Osteoblast (primary cell): ENCODE results near the gene SLC13A3. TPM values are rescaled to one million over a fixed set of nuclear protein-coding genes. Genes with fewer than 3 reads are reported as not detected.

Source experiments
- DNase-seq: peaks from one replicate; pipeline ENCODE4 v3.0.0; 2011; ENCODE audit warnings: low spot score, mixed read lengths; ENCODE audit not compliant: insufficient read length; ENCODE audit errors: missing footprints
- H2AFZ ChIP-seq: 2 replicates; pipeline ENCODE4 v1.6.0; 2011; ENCODE audit warnings: mild to moderate bottlenecking, low read length
- H3K27ac ChIP-seq: 2 replicates; pipeline ENCODE4 v1.5.1; 2011; ENCODE audit warnings: mild to moderate bottlenecking, low read depth, low read length, moderate library complexity
- H3K27me3 ChIP-seq: 2 replicates; pipeline ENCODE4 v1.6.0; 2012; ENCODE audit warnings: mild to moderate bottlenecking, control low read depth, inconsistent platforms, low read length, moderate library complexity; ENCODE audit not compliant: insufficient read depth
- H3K36me3 ChIP-seq: 2 replicates; pipeline ENCODE4 v1.5.1; 2011; ENCODE audit warnings: mild to moderate bottlenecking, low read length, control low read depth, moderate library complexity; ENCODE audit not compliant: insufficient read depth
- H3K4me1 ChIP-seq: 2 replicates; pipeline ENCODE4 v1.5.1; 2011; ENCODE audit warnings: mild to moderate bottlenecking, low read length, control low read depth, moderate library complexity; ENCODE audit not compliant: insufficient read depth
- H3K4me2 ChIP-seq: 2 replicates; pipeline ENCODE4 v1.6.0; 2011; ENCODE audit warnings: mild to moderate bottlenecking, low read length; ENCODE audit not compliant: insufficient read depth
- H3K4me3 ChIP-seq: fragments of 200-600 bp; sonication (generic); 3 replicates; pipeline ENCODE4 v1.5.1; 2012; ENCODE audit warnings: mild to moderate bottlenecking, low read length, inconsistent platforms; ENCODE audit not compliant: insufficient read depth
- H3K79me2 ChIP-seq: 2 replicates; pipeline ENCODE4 v1.6.0; 2012; ENCODE audit warnings: mild to moderate bottlenecking, low read length, control low read depth, inconsistent platforms; ENCODE audit not compliant: insufficient read depth
- H3K9me3 ChIP-seq: 2 replicates; pipeline ENCODE4 v1.5.1; 2011; ENCODE audit warnings: low read depth, low read length, control low read depth
- H4K20me1 ChIP-seq: 2 replicates; pipeline ENCODE4 v1.6.0; 2012; ENCODE audit warnings: mild to moderate bottlenecking, low read length, control low read depth; ENCODE audit not compliant: insufficient read depth
- total RNA-seq: library from RNA; depleted of rRNA; stranded (reverse); fragments of >200 nt; gene quantifications from 2 replicates; pipeline ENCODE4 v1.2.3, GENCODE V29; 2012
- TF ChIP-seq, protein P1 (sequence below): IDR thresholded peaks from 2 replicates; pipeline ENCODE4 v1.5.1; 2011; ENCODE audit warnings: mild to moderate bottlenecking, low read depth, low read length, moderate library complexity; ENCODE audit errors: extremely low read depth

SLC13A3 gene
- total RNA-seq, 1 donor: 1.8 TPM

DNA sequence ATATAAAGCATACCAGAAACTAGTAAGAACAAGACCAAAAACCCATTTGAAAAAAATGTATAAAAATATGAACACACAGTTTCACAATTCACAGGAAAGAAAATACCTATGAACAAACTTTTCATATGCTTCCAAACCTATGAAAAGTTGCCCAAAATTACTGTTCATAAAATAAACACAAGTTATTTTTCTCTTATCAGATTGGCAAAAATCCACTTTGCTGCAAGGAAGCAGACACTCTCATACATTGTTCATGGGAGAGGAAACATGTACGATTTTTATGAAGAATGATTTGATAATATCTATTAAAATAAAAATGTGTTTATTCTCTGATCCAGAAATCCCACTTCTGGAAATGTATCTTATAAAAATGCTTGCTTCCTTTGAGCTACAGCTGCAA lies 60.8 kb downstream of the SLC13A3 start:
- no peak for DNase-seq
- TF ChIP-seq, protein P1, sequence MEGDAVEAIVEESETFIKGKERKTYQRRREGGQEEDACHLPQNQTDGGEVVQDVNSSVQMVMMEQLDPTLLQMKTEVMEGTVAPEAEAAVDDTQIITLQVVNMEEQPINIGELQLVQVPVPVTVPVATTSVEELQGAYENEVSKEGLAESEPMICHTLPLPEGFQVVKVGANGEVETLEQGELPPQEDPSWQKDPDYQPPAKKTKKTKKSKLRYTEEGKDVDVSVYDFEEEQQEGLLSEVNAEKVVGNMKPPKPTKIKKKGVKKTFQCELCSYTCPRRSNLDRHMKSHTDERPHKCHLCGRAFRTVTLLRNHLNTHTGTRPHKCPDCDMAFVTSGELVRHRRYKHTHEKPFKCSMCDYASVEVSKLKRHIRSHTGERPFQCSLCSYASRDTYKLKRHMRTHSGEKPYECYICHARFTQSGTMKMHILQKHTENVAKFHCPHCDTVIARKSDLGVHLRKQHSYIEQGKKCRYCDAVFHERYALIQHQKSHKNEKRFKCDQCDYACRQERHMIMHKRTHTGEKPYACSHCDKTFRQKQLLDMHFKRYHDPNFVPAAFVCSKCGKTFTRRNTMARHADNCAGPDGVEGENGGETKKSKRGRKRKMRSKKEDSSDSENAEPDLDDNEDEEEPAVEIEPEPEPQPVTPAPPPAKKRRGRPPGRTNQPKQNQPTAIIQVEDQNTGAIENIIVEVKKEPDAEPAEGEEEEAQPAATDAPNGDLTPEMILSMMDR: no peak
- no peak overlapping the region for H2AFZ ChIP-seq
- H4K20me1 ChIP-seq: no peaks in the 10 kb centered on the region
- H3K79me2 ChIP-seq: no peaks in the 10 kb centered on the region
- no peaks in the 10 kb centered on the region for H3K36me3 ChIP-seq
- H3K27ac ChIP-seq: no peak overlapping the region
- no peak overlapping the region for H3K4me2 ChIP-seq
- no peaks in the 10 kb centered on the region for H3K9me3 ChIP-seq
- no peaks in the 10 kb centered on the region for H3K4me1 ChIP-seq
- H3K4me3 ChIP-seq: no peak overlapping the region
- no peaks in the 10 kb centered on the region for H3K27me3 ChIP-seq

DNA sequence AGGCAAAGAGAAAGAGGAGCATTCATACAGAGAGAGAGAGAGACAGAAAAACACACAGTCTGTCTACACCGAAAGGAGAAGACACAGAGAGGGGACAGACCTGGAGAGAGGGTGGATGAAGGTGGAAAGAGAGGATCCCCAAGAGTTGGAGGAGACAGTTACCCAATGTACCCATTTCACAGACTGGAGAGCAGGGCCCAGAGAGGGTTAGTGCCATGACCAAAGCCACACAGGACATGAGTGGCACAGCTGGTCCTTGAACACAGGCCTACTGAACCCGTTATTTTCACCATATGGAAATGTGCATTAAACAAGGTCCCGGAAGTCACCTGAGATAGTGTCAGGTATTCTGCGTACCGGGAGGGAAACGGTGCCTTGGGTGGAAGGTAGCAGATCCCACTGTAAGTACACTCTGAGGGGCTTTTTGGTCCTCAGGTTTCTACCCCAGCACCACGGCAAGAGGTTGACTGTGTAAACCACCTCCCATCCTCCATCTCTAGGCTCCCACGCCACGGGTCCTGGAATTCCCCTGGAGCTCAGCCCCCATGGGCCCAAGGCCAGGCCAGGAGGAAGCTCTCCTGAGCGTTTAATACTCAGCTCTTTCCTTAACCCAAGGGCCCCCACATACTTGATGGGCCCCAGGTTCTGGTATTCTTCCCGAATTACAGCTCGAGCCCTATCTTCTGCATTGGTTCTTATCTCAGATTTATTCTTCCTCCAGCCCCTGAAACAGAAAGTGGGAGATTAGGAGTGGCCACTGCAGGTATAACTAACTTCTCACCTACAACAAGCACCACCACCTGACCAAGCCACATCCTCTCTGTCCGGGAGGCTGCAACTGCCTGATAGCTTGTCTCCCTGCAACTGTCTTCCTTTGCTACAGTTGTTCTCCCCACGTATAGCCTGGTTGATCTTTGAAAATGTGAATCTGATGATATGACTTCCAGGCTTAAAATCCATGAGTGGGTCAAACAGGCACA lies 62.4 kb downstream of the SLC13A3 start:
- Histone ChIP-seq H3K4me2 (no peak overlapping the region), H3K4me3 (no peak overlapping the region), H3K79me2 (no peaks in the 10 kb centered on the region), H4K20me1 (no peaks in the 10 kb centered on the region), H3K4me1 (no peaks in the 10 kb centered on the region), H3K36me3 (no peaks in the 10 kb centered on the region), H3K27ac (no peak overlapping the region), H3K9me3 (no peaks in the 10 kb centered on the region), H2AFZ (no peak overlapping the region), H3K27me3 (no peaks in the 10 kb centered on the region)
- DNase-seq: no peak
- TF ChIP-seq, protein P1: no peak

DNA sequence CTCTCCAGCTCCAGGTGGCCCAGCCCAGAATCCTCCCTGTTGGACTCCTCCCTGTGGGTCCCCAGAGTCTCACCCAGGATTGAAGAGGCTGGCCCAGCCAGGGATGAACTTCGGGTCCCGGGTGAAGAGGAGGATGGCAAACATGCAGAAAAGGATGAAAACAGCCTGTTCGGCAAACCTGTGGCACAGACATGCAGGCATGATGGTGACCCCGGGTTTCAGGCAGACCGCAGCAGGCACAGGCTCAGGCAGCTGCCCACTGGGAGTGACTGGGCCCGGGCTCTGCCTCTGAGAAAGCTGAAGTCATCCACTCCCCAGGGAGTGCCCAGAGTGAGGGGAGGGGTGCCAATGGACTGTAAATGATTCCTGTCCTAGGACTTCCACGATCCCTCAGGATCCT lies 63.3 kb downstream of the SLC13A3 start:
- no peak for DNase-seq
- Histone ChIP-seq H3K4me2 (no peak overlapping the region), H3K79me2 (no peaks in the 10 kb centered on the region), H2AFZ (no peak overlapping the region), H3K4me1 (no peaks in the 10 kb centered on the region), H3K36me3 (no peaks in the 10 kb centered on the region), H3K9me3 (no peaks in the 10 kb centered on the region), H3K27ac (no peak overlapping the region), H3K4me3 (no peak overlapping the region), H4K20me1 (no peaks in the 10 kb centered on the region), H3K27me3 (no peaks in the 10 kb centered on the region)
- TF ChIP-seq, protein P1: no peak

GRCh38 chr20:46586724-46587123 lies 64.5 kb downstream of the SLC13A3 start:
- DNase-seq: no peak
- TF ChIP-seq, protein P1: no peak

More at GRCh38 chr20:46586724-46587123, 64.5 kb downstream of the SLC13A3 start:
- no peak overlapping the region for H3K4me3 ChIP-seq
- no peaks in the 10 kb centered on the region for H3K36me3 ChIP-seq
- no peaks in the 10 kb centered on the region for H3K4me1 ChIP-seq
- H3K27ac ChIP-seq: no peak overlapping the region
- H3K27me3 ChIP-seq: no peaks in the 10 kb centered on the region
- no peaks in the 10 kb centered on the region for H3K9me3 ChIP-seq
- H3K4me2 ChIP-seq: no peak overlapping the region
- H2AFZ ChIP-seq: no peak overlapping the region
- H4K20me1 ChIP-seq: no peaks in the 10 kb centered on the region
- H3K79me2 ChIP-seq: no peaks in the 10 kb centered on the region
